RWPE2 (cell line): ENCODE measurements around the gene ARL17B.
A peak's percentile ranks its signal among the peaks of the same experiment; 100 is the strongest.
"Not testable (repeated sequence)": the region's sequence is repeated elsewhere in the genome, so short reads cannot be mapped to it uniquely, and the experiment has no call there.

Source experiments
- ATAC-seq: fragments of 200-7000 bp; cut with Tn5 transposase; 3 replicates; pipeline ENCODE4 v1.9.1; 2021; ENCODE audit warnings: low read depth
- DNase-seq: peaks from one replicate; pipeline ENCODE4 v3.0.0-alpha.2; 2020; ENCODE audit warnings: low spot score
- H3K27ac ChIP-seq: fragments of 450-650 bp; 2 replicates; pipeline ENCODE4 v1.5.1; 2017; ENCODE audit warnings: mild to moderate bottlenecking; ENCODE audit not compliant: poor library complexity, severe bottlenecking
- H3K27me3 ChIP-seq: fragments of 250-450 bp; sonication (Bioruptor Pico); 2 replicates; pipeline ENCODE4 v1.5.1; 2021; ENCODE audit warnings: mild to moderate bottlenecking, moderate library complexity; ENCODE audit not compliant: insufficient read depth, poor library complexity, severe bottlenecking
- H3K36me3 ChIP-seq: fragments of 250-450 bp; sonication (Bioruptor Pico); 2 replicates; pipeline ENCODE4 v1.5.1; 2020; ENCODE audit warnings: low read depth, mild to moderate bottlenecking, moderate library complexity
- H3K4me1 ChIP-seq: fragments of 250-450 bp; sonication (Bioruptor Pico); 2 replicates; pipeline ENCODE4 v1.5.1; 2021; ENCODE audit warnings: mild to moderate bottlenecking, moderate library complexity; ENCODE audit not compliant: insufficient read depth, poor library complexity, severe bottlenecking
- H3K4me3 ChIP-seq: fragments of 250-450 bp; sonication (Bioruptor Pico); 2 replicates; pipeline ENCODE4 v1.5.1; 2021; ENCODE audit warnings: mild to moderate bottlenecking, moderate library complexity; ENCODE audit not compliant: severe bottlenecking
- H3K9me3 ChIP-seq: fragments of 250-450 bp; sonication (Bioruptor Pico); 2 replicates; pipeline ENCODE4 v1.5.1; 2021; ENCODE audit warnings: mild to moderate bottlenecking, moderate library complexity; ENCODE audit not compliant: severe bottlenecking

ARL17B gene

GRCh38 chr17:46361755-46362154, at the start of gene ARL17B:
Gene ARL17B, minus strand, starts transcription at chr17:46361766. Its CDS starts 3,369 bp downstream, at chr17:46358397.
- DNase-seq (peak; percentile 77), ATAC-seq (peak; percentile 98)
- not testable (repeated sequence) for H3K4me1 ChIP-seq, H3K27ac ChIP-seq, H3K36me3 ChIP-seq, H3K27me3 ChIP-seq, H3K4me3 ChIP-seq, H3K9me3 ChIP-seq

- not testable (repeated sequence) for ATAC-seq, H3K9me3 ChIP-seq
Measured at GRCh38 chr17:46409864-46410263, 48.3 kb upstream of the ARL17B start.

DNA sequence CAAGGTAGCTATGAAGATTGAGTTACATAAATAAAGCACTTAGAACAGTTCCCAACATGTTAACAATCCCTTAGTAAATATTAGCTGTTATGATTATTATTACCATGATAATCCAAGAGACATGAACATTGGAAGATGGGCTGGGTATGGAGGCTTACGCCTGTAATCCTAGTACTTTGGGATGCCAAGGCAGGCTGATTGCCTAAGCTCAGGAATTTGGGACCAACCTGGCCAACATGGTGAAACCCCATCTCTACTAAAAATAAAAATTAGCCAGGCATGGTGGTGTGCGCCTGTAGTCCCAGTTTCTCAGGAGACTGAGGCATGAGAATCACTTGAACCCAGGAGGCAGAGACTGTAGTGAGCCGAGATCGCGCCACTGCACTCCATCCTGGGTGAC, 45.6 kb upstream of the ARL17B start:
- not testable (repeated sequence) for H3K4me3 ChIP-seq, ATAC-seq, DNase-seq, H3K4me1 ChIP-seq, H3K36me3 ChIP-seq, H3K27ac ChIP-seq, H3K9me3 ChIP-seq, H3K27me3 ChIP-seq

More at GRCh38 chr17:46409864-46410263, 48.3 kb upstream of the ARL17B start:
- H3K27me3 ChIP-seq, H3K27ac ChIP-seq, H3K36me3 ChIP-seq, H3K4me1 ChIP-seq, DNase-seq, H3K4me3 ChIP-seq: not testable (repeated sequence)

GRCh38 chr17:46401033-46401787, 39.6 kb upstream of the ARL17B start:
- H3K4me3 ChIP-seq, H3K36me3 ChIP-seq, H3K9me3 ChIP-seq, DNase-seq, H3K27me3 ChIP-seq, H3K4me1 ChIP-seq, H3K27ac ChIP-seq, ATAC-seq: not testable (repeated sequence)

GRCh38 chr17:46400543-46400942, 39.0 kb upstream of the ARL17B start:
- not testable (repeated sequence) for H3K4me1 ChIP-seq, H3K36me3 ChIP-seq, H3K27ac ChIP-seq, DNase-seq, H3K4me3 ChIP-seq, ATAC-seq, H3K9me3 ChIP-seq, H3K27me3 ChIP-seq

DNA sequence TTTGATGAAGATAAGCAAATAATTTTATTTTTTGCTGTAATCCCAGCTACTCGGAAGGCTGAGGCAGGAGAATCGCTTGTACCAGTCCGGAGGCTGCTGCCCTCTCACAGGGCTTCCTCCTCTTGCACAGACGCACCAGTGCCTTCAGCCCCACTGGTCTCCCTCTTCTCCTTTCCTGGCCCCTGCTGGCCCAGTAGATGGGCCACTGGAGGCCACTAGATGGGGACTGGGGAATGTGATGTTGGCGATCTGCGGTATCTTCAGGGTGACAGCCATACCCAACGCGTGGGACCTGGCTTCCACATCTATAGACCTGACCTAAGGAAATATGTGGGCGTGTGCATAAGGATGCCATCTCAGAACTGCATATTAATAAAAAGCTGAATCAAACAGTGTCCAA, 38.4 kb upstream of the ARL17B start:
- not testable (repeated sequence) for ATAC-seq, DNase-seq

DNA sequence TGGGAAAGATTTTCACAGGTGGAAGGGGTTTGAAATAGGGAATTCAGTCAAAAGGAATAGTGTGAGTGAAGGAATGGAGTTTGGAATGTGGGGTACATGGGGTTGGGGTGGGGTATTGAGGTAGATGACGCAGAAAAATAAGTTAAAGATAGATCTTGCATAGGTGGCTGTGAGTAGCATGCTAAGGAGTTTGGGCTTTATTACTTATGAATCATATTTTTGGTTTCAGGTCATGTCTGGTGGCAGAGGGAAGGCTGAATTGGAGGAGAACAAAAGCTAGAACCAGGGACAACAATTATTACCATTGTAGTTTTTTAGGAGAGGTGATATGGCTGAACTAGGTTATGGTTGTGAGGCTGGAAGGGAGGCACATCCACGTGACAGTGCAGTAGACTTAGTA, 34.7 kb upstream of the ARL17B start:
- H3K9me3 ChIP-seq, H3K27ac ChIP-seq, ATAC-seq, H3K4me1 ChIP-seq, H3K27me3 ChIP-seq, H3K4me3 ChIP-seq, DNase-seq, H3K36me3 ChIP-seq: not testable (repeated sequence)

More for the DNA sequence above, 38.4 kb upstream of the ARL17B start:
- not testable (repeated sequence) for H3K36me3 ChIP-seq, H3K4me1 ChIP-seq, H3K27ac ChIP-seq, H3K4me3 ChIP-seq, H3K27me3 ChIP-seq, H3K9me3 ChIP-seq

DNA sequence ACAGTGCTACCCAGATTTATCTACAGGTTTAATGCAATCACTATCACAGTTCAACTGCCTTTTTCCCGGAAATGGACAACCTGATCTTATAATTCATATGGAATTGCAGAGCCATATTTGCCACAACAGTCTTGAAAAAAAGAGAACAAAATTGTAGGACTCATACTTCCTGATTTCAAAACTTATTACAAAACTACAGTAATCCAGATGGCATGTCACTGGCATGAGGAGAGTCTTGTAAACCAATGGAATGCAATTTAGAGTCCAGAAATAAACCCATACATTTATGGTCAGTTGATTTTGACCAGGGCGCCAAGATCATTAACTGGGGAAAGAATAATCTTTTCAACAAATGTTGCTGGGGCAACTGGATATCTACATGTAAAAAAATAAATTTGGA, 32.1 kb upstream of the ARL17B start:
- not testable (repeated sequence) for H3K27me3 ChIP-seq, DNase-seq

DNA sequence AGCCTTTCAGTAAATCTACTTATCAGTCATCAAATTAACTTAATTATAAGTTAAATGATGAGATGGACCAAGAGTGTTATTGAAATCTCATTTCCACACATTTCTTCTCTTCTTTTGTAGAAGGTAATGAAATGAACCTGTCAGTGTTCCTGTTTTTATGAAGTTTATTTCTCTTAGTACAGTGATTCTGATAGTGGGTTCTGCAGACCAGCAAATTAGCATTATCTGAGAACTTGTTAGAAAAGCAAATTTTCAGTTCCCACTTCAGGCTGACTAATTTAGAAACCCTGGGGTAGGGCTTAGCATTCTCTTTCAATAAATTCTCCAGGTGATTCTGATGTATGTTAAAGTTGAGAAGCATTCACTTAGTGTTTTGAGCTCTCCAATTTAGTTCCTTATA, 23.9 kb upstream of the ARL17B start:
- H3K4me1 ChIP-seq, ATAC-seq, DNase-seq, H3K9me3 ChIP-seq, H3K27me3 ChIP-seq, H3K36me3 ChIP-seq, H3K27ac ChIP-seq, H3K4me3 ChIP-seq: not testable (repeated sequence)

More for the DNA sequence above, 32.1 kb upstream of the ARL17B start:
- H3K36me3 ChIP-seq, H3K27ac ChIP-seq, H3K4me3 ChIP-seq, H3K4me1 ChIP-seq, H3K9me3 ChIP-seq: not testable (repeated sequence)
- peak; percentile 75 for ATAC-seq

DNA sequence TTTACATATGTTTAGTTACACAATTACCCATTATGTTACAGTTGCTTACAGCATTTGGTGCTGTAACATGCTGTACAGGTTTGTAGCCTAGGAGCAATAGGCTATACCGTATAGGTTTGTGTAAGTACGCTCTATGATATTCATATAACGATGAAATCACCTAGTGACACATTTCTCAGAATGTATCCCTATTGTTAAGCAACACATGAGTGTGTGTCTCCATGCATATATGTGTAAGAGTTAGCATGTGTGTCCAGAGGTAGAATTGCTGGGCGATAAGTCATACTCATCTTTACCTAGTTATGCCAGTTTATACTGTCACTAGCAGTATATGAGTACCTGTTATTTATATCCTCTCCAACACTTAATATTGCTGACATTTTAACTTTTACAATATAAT, 21.6 kb upstream of the ARL17B start:
- peak; percentile 74 for ATAC-seq
- not testable (repeated sequence) for H3K4me1 ChIP-seq

DNA sequence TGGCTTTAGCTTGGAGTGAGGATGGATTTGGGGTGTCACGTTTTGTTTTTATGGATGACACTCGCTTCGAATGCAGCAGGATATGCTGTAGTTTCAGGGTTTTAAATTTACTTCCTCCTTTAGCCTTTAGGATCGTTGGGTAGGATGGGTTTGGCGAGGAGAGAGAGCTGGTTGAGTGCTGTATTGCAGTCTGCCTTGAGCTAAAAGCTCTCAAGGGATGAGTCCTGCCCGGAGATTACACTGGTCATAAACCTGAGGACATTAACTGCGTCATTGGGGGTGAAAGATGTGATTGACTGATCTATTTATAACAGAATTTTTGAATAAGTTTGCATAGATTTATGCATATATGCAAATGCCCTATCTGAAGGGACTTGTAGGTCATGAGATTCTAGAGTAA, 11.9 kb upstream of the ARL17B start:
- not testable (repeated sequence) for H3K27me3 ChIP-seq, H3K4me1 ChIP-seq, H3K36me3 ChIP-seq, H3K9me3 ChIP-seq, H3K4me3 ChIP-seq, H3K27ac ChIP-seq, DNase-seq
- ATAC-seq, result peak; percentile 57; the same call in 2 of the 3 replicates

More for the DNA sequence above, 21.6 kb upstream of the ARL17B start:
- H3K9me3 ChIP-seq, H3K36me3 ChIP-seq, H3K27me3 ChIP-seq, DNase-seq, H3K27ac ChIP-seq, H3K4me3 ChIP-seq: not testable (repeated sequence)
